ENCODE measurements around the gene BEST4.
A peak's percentile ranks its signal among the peaks of the same experiment; 100 is the strongest.

DNA sequence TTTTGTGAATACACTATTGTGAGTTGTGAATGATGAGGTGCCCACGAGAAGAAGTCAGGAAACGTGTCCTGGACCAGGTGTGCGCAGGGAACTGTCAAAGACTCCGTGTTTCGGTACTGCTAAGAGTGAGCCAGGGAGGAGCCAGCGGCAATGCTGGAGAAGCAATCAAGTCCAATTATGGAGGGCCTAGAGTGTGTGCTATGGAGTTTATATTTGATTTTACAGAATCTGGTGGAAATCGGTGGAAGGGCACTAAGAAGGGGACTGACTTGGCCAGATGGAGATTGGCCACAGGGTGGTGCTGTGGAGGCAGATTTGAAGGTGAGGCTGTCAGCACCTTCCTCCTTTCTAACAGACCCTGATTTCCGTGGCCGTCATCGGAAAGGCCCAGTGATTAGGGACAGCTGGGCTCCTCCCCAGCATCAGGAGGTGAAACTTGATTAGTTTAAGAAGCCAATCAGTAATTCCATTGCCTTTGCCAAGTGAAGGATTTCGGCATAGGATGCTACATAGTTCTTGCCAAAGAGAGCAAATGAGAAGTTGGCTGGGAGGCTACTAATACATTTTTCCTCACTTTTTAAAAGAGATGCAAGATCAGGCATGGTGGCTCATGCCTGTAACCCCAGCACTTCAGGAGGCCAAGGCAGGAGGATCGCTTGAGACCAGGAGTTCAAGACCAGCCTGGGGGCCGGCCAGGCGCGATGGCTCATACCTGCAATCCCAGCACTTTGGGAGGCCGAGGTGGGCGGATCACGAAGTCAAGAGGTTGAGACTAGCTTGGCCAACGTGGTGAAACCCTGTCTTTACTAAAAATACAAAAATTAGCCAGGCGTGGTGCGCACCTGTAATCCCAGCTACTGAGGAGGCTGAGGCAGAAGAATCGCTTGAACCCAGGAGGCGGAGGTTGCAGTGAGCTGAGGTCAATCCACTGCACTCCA lies 48.0 kb upstream of the BEST4 start:
- TF ChIP-seq, protein P1, sequence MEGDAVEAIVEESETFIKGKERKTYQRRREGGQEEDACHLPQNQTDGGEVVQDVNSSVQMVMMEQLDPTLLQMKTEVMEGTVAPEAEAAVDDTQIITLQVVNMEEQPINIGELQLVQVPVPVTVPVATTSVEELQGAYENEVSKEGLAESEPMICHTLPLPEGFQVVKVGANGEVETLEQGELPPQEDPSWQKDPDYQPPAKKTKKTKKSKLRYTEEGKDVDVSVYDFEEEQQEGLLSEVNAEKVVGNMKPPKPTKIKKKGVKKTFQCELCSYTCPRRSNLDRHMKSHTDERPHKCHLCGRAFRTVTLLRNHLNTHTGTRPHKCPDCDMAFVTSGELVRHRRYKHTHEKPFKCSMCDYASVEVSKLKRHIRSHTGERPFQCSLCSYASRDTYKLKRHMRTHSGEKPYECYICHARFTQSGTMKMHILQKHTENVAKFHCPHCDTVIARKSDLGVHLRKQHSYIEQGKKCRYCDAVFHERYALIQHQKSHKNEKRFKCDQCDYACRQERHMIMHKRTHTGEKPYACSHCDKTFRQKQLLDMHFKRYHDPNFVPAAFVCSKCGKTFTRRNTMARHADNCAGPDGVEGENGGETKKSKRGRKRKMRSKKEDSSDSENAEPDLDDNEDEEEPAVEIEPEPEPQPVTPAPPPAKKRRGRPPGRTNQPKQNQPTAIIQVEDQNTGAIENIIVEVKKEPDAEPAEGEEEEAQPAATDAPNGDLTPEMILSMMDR (conservative IDR thresholded peaks at IDR 0.05) = peak; percentile 85
- no peak for TF ChIP-seq EZH2 (IDR thresholded peaks at IDR 0.05; ENCODE audit: low read depth)

All from PC-9 (cell line).